GM12891 (cell line): Measurements from ENCODE around the gene BRD3OS.

Experiments used
- PAX5 ChIP-seq: IDR thresholded peaks from 2 replicates; pipeline ENCODE4 v1.6.1; 2011; ENCODE audit warnings: low read length, moderate library complexity, mild to moderate bottlenecking; ENCODE audit not compliant: insufficient read depth, severe bottlenecking
- POLR2A ChIP-seq: IDR thresholded peaks from 2 replicates; pipeline ENCODE4 v1.6.1; 2011; ENCODE audit warnings: low read depth, low read length, control low read depth
- POLR2AphosphoS5 ChIP-seq: IDR thresholded peaks from 2 replicates; pipeline ENCODE4 v1.6.1; 2011; ENCODE audit warnings: low read depth, low read length, control low read depth
- POU2F2 ChIP-seq: IDR thresholded peaks from 2 replicates; pipeline ENCODE4 v1.6.1; 2011; ENCODE audit warnings: low read depth, mild to moderate bottlenecking, control low read depth, low read length, moderate library complexity
- SPI1 ChIP-seq: IDR thresholded peaks from 2 replicates; pipeline ENCODE4 v1.6.1; 2011; ENCODE audit warnings: low read depth, low read length, control low read depth
- TAF1 ChIP-seq: IDR thresholded peaks from 2 replicates; pipeline ENCODE4 v1.6.1; 2011; ENCODE audit warnings: low read depth, low read length, control low read depth

DNA sequence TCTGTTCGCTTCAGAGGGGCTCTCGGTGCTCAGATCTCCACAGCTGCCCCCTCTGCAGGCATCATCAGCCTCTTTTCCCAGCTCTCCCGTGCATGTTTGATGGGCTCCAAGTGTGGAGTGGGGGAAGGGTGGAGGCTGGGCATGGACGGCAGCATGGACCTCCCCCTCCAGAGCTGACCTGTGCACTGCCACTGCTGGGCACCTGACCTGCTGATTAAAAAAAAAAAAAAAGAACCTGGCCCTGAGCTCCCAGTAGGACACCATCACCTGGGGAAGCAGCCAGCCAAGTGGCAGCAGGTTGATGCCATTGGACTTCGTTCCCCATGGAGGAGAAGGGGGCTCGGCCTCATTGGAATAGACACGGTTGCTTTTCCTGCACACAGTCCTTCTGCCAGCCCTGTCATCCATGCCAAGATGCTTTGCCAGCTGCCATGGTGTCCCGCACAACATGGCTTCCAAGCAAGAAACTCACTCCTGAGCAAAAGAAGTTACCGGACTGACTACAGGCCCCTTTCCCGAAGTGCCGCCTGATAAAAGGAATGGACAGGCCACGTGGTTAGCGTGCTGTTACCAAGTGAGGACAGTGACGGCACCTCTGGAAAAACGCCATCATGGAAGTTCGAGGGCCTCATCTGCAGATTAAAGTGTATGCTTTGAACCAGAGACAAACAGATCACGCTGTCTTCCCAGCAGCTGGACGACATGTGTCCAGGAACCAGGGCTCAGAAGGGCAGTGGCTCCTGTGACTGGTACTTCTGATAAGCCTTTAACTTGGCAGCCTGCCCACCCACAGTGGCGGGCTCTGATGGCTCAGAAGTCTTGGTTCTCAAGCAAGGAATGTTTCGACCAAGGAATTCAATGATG, 14.7 kb upstream of the BRD3OS start:
- no peak for TF ChIP-seq POLR2A
- TF ChIP-seq POLR2AphosphoS5: no peak
- TF ChIP-seq TAF1: no peak
- TF ChIP-seq POU2F2: no peak
- TF ChIP-seq PAX5: no peak
- TF ChIP-seq SPI1: no peak
